ENCODE measurements around the gene WDR87. TPM values are rescaled to one million over a fixed set of nuclear protein-coding genes. Genes with fewer than 3 reads are reported as not detected.

The WDR87 gene
- polyA plus RNA-seq, 1 experiment: not detected

DNA sequence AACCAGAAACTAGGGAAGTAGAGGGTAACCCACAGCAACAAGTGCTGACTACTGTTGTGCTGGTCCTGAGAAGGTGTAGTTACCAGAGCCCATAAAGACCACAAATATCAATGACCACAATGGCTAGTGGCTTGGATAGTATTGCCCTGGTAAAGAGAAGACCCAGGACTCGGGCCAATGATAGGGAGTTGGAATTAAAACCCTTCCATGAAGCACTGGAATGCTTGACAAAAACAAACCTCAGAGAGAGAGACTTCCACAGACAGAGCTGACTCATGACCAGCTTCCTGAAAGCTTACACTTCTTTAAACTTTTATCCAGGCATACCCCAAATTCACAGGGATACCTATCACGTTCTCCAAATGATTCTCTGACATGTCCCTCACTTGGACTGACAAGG is 60.5 kb downstream of the WDR87 start:
- ChIA-PET CTCF (no interaction called here), POLR2A (no interaction called here)
- no peak for DNase-seq (ENCODE audit: low read depth)
- Histone ChIP-seq H3K4me3 (ENCODE audit: low read depth, low read length) (no peak overlapping the region), H3K36me3 (ENCODE audit: control insufficient read depth, insufficient read depth, low read length) (no peaks in the 10 kb centered on the region), H3K27me3 (ENCODE audit: control insufficient read depth, insufficient read depth, low read length) (no peaks in the 10 kb centered on the region)
- TF ChIP-seq, protein P1, sequence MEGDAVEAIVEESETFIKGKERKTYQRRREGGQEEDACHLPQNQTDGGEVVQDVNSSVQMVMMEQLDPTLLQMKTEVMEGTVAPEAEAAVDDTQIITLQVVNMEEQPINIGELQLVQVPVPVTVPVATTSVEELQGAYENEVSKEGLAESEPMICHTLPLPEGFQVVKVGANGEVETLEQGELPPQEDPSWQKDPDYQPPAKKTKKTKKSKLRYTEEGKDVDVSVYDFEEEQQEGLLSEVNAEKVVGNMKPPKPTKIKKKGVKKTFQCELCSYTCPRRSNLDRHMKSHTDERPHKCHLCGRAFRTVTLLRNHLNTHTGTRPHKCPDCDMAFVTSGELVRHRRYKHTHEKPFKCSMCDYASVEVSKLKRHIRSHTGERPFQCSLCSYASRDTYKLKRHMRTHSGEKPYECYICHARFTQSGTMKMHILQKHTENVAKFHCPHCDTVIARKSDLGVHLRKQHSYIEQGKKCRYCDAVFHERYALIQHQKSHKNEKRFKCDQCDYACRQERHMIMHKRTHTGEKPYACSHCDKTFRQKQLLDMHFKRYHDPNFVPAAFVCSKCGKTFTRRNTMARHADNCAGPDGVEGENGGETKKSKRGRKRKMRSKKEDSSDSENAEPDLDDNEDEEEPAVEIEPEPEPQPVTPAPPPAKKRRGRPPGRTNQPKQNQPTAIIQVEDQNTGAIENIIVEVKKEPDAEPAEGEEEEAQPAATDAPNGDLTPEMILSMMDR (IDR thresholded peaks at IDR 0.05; ENCODE audit: insufficient read depth, low read depth, low read length): no peak

Other genes starting within 250 kb of the WDR87 start
- gene ZNF607, start 186.8 kb downstream of the WDR87 start, polyA plus RNA-seq (2011; rRNA removed): 1.7 and 2.1 TPM in 2 replicates
- gene ZNF573, start 127.0 kb downstream of the WDR87 start, polyA plus RNA-seq (2011; rRNA removed): 0.90 and 3.3 TPM in 2 replicates
- gene SIPA1L3, start 614 bp upstream of the WDR87 start, polyA plus RNA-seq (2011; rRNA removed): 4.0 and 4.5 TPM in 2 replicates

Measured in BJ (cell line).